ENCODE data around the gene TBC1D3B. TPM values are rescaled to one million over a fixed set of nuclear protein-coding genes. Genes with fewer than 3 reads are reported as not detected.

TBC1D3B gene
- total and polyA plus RNA-seq, 2 of the 13 experiments (the other 11 are each of a cell fraction or from before 2014, with no cell fraction given), result 1.1 to 1.8 TPM

DNA sequence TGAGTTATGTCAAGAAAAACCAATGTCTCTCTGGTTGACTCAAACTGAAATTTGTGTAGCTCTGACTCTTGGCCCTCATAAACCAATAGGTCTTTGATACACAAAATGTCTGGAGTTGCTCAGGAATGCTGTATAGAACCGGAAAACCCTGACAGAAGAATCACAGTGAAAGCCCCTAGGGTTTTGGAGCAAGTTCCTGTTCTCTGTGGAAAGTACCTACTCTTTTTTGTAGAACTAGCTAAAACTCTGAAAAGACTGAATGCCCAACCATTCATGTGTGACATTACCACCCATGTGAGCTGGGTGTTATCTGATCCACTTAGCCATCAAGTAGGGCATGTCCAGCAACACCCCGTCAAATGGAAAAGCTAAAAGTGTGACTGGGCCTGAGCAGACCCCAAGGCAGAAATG, 44.0 kb downstream of the TBC1D3B start:
- no peak overlapping the region for H3K27ac ChIP-seq (ENCODE audit: extremely low read length, insufficient read depth, low read length)
- intact Hi-C loops (cut with micrococcal nuclease; ENCODE audit: unreplicated experiment) (no loop called here), in situ Hi-C loops (cut with HindIII; ENCODE audit: extremely low pct_ligation_motif_present, low pct_unique_long_range_greater_than_20kb) (no loop called here)
- ATAC-seq, result no peak
- H3K4me2 ChIP-seq (ENCODE audit: low read depth, low read length), result no peak overlapping the region
- DNase-seq (ENCODE audit: low spot score), result no peak
- WGBS (ENCODE audit: low lambda C conversion rate), result 50% methylated on average over 2 of the region's 2 CpGs
- H3K4me3 ChIP-seq (replicated peaks in 1 of 3; ENCODE audit: insufficient read depth in 1 of 3, low read depth in 2 of 3, low read length in 3 of 3), result no peak overlapping the region
- BruUV-seq (replicated peaks), result no TSS peak
- TF ChIP-seq FOXM1 (CRISPR knock-in tag; IDR thresholded peaks at IDR 0.05) (no peak), ZFP36 (IDR thresholded peaks at IDR 0.05; ENCODE audit: borderline replicate concordance, low read depth, low read length, partially characterized antibody) (no peak)
- POLR2A ChIA-PET, result no interaction called here
- no peaks in the 10 kb centered on the region for H4K20me1 ChIP-seq (ENCODE audit: insufficient read depth, low read length)
- no peaks in the 10 kb centered on the region for H3K36me3 ChIP-seq (replicated peaks in 1 of 2; ENCODE audit: control insufficient read depth in 1 of 2, insufficient read depth in 2 of 2, low read length in 2 of 2)
- H3K4me1 ChIP-seq (ENCODE audit: insufficient read depth, low read length), result peaks cover 20% of the 10 kb centered on the region
- H3K79me2 ChIP-seq (ENCODE audit: insufficient read depth, low read length), result no peaks in the 10 kb centered on the region
- CTCF ChIA-PET (ENCODE audit: low intra/inter-chr PET ratio, low total read pairs), result no interaction called here
- no peak overlapping the region for H3K9ac ChIP-seq (ENCODE audit: insufficient read depth, low read depth, low read length)
- no peak for FAIRE-seq
- H3K27me3 ChIP-seq (ENCODE audit: control insufficient read depth in 1 of 2, insufficient read depth in 2 of 2, low read length in 2 of 2), result no peaks in the 10 kb centered on the region
- H3K9me3 ChIP-seq (ENCODE audit: low read length), result no peaks in the 10 kb centered on the region
- no peak overlapping the region for H2AFZ ChIP-seq (ENCODE audit: low read length)

DNA sequence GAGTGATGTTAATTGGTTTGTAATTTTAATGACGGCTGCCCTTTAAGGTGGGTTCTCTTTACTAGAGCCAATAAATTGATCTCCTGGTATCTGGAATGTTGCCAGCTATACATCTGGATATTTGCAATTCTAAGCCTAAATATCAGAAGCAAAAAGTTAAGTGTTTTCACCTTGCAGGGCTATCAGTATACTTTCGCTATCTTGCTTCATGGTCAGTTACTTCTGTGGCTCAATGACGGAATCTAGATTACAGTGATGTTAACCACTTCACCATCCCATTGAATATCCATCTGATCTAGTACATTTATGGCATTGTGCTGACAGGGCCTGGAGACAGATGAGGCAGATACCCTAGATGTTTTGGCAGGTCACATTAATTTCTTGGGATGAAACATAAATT, 44.5 kb downstream of the TBC1D3B start:
- H3K9me3 ChIP-seq (ENCODE audit: low read length), result no peaks in the 10 kb centered on the region
- no peak overlapping the region for H3K4me2 ChIP-seq (ENCODE audit: low read depth, low read length)
- 28% methylated on average over 3 of the region's 3 CpGs for WGBS (ENCODE audit: low lambda C conversion rate)
- peaks cover 20% of the 10 kb centered on the region for H3K4me1 ChIP-seq (ENCODE audit: insufficient read depth, low read length)
- no peaks in the 10 kb centered on the region for H3K36me3 ChIP-seq (replicated peaks in 1 of 2; ENCODE audit: control insufficient read depth in 1 of 2, insufficient read depth in 2 of 2, low read length in 2 of 2)
- intact Hi-C loops (cut with micrococcal nuclease; ENCODE audit: unreplicated experiment), result no loop called here
- DNase-seq (ENCODE audit: low spot score) (no peak), FAIRE-seq (no peak), ATAC-seq (no peak)
- ChIA-PET CTCF (ENCODE audit: low intra/inter-chr PET ratio, low total read pairs) (no interaction called here), POLR2A (no interaction called here)
- no peak overlapping the region for H3K27ac ChIP-seq (ENCODE audit: extremely low read length, insufficient read depth, low read length)
- in situ Hi-C loops (cut with HindIII; ENCODE audit: extremely low pct_ligation_motif_present, low pct_unique_long_range_greater_than_20kb), result no loop called here
- H3K4me3 ChIP-seq (replicated peaks in 1 of 3; ENCODE audit: insufficient read depth in 1 of 3, low read depth in 2 of 3, low read length in 3 of 3), result no peak overlapping the region
- BruUV-seq (replicated peaks), result no TSS peak
- no peaks in the 10 kb centered on the region for H4K20me1 ChIP-seq (ENCODE audit: insufficient read depth, low read length)
- no peaks in the 10 kb centered on the region for H3K27me3 ChIP-seq (ENCODE audit: control insufficient read depth in 1 of 2, insufficient read depth in 2 of 2, low read length in 2 of 2)
- H3K9ac ChIP-seq (ENCODE audit: insufficient read depth, low read depth, low read length), result no peak overlapping the region
- no peaks in the 10 kb centered on the region for H3K79me2 ChIP-seq (ENCODE audit: insufficient read depth, low read length)
- H2AFZ ChIP-seq (ENCODE audit: low read length), result no peak overlapping the region
- no peak for TF ChIP-seq ZNF441 (CRISPR knock-in tag; IDR thresholded peaks at IDR 0.05; ENCODE audit: borderline replicate concordance)
- no peak for TF ChIP-seq CERS6 (CRISPR knock-in tag; IDR thresholded peaks at IDR 0.05)
- no peak for TF ChIP-seq ZNF253 (CRISPR knock-in tag; IDR thresholded peaks at IDR 0.05; ENCODE audit: borderline replicate concordance)
- no peak for TF ChIP-seq REL (CRISPR knock-in tag; conservative IDR thresholded peaks at IDR 0.05)
- TF ChIP-seq RFX1 (IDR thresholded peaks at IDR 0.05), result no peak
- TF ChIP-seq, protein P1, sequence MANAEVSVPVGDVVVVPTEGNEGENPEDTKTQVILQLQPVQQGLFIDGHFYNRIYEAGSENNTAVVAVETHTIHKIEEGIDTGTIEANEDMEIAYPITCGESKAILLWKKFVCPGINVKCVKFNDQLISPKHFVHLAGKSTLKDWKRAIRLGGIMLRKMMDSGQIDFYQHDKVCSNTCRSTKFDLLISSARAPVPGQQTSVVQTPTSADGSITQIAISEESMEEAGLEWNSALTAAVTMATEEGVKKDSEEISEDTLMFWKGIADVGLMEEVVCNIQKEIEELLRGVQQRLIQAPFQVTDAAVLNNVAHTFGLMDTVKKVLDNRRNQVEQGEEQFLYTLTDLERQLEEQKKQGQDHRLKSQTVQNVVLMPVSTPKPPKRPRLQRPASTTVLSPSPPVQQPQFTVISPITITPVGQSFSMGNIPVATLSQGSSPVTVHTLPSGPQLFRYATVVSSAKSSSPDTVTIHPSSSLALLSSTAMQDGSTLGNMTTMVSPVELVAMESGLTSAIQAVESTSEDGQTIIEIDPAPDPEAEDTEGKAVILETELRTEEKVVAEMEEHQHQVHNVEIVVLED (CRISPR knock-in tag; IDR thresholded peaks at IDR 0.05; ENCODE audit: borderline replicate concordance), result no peak
- TF ChIP-seq ZNF451 (CRISPR knock-in tag; IDR thresholded peaks at IDR 0.05), result no peak
- no peak for TF ChIP-seq GLMP (CRISPR knock-in tag; IDR thresholded peaks at IDR 0.05; ENCODE audit: borderline replicate concordance)
- TF ChIP-seq RARG (CRISPR knock-in tag; IDR thresholded peaks at IDR 0.05; ENCODE audit: low read depth), result no peak
- TF ChIP-seq ATF7-NPFF (CRISPR knock-in tag; IDR thresholded peaks at IDR 0.05; ENCODE audit: low read depth), result no peak
- TF ChIP-seq YEATS2 (CRISPR knock-in tag; IDR thresholded peaks at IDR 0.05; ENCODE audit: borderline replicate concordance), result no peak
- no peak for TF ChIP-seq GATA4 (IDR thresholded peaks at IDR 0.05; ENCODE audit: borderline replicate concordance, low read depth)
- TF ChIP-seq ZNF761 (CRISPR knock-in tag; conservative IDR thresholded peaks at IDR 0.05), result no peak
- TF ChIP-seq BRCA1 (CRISPR knock-in tag; IDR thresholded peaks at IDR 0.05), result no peak
- TF ChIP-seq MED13 (CRISPR knock-in tag; IDR thresholded peaks at IDR 0.05), result no peak
